Activated CD8-positive, alpha-beta memory T cell treated with anti-CD3 and anti-CD28 coated beads, Interleukin-2, amount 50 U/mL, for 48 hours (primary cell): ENCODE results near the gene RAB11FIP5.
A peak's percentile ranks its signal among the peaks of the same experiment; 100 is the strongest.
"Not testable (repeated sequence)": the region's sequence is repeated elsewhere in the genome, so short reads cannot be mapped to it uniquely, and the experiment has no call there.

Experiments used
- DNase-seq: peaks from one replicate; pipeline ENCODE4 v3.0.0-alpha.2; 2020

Gene RAB11FIP5

DNA sequence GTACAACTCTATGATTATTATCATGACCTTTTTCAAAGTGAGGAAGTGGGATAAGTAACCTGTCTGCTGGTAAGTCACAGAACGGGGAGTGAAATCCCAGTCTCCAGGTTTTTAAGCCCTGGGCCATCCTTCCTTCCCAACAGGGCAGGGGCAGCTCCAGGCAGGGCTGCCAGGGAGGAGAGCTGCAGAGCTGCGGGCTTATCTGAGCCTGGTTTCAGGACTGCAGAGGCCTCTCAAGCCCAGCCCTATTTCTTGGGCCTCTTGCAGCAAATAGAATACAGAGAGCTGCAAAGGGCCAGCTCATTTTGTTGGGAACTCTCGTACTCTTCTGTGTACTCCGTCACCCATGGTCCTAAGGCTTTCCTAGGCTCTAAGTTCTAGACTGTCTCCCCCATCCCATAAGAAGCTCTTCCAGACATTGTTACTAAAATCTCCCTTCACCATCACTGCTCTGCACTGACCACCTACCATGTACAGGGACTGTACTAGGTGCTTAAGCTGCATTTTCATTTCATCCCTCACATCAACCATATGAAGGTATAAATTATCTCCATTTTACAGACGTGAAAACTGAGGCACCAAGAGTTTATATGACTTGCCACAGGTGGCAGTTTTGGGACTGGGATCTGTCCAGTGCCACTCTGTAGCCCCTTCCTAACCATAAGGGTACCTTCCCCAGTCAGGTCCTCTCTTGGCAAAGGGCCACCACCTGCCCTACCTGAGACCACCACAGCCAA lies 3.1 kb downstream of the RAB11FIP5 start:
- DNase-seq: no peak

DNA sequence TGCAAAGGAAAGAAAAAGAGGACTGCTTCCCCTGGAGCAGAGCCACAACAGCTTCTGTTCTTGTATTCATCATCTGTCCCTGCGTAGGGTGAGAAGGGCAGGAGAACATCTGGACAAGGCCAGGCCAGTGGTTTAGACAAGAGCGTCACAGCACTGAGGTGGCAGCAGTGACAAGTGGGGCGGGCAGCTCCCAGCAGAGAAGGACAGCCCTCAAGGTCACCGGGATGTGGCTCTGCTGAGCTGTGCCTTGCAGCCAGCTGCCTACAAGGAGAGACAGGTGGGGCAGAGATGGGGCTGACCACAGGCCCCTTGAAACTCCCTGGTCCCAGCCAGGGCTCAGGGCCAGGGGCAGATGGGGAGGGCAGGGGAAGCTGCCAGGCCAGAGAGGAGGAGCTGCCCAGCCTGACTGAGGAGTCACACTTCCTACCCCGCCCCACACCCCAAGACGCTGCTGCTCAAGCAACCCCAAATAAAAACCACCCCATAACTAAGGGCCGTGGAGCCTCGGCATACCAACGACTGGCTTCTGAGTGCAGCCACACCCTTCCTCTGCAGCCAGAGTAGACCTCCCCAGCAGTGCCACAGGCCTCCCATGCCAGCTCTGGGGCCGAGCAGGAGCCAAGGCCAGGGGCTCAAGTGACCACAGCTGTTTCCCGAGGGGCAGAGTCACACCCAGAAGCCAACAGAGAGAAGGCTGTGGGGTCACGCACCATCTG lies 5.4 kb downstream of the RAB11FIP5 start:
- no peak for DNase-seq

DNA sequence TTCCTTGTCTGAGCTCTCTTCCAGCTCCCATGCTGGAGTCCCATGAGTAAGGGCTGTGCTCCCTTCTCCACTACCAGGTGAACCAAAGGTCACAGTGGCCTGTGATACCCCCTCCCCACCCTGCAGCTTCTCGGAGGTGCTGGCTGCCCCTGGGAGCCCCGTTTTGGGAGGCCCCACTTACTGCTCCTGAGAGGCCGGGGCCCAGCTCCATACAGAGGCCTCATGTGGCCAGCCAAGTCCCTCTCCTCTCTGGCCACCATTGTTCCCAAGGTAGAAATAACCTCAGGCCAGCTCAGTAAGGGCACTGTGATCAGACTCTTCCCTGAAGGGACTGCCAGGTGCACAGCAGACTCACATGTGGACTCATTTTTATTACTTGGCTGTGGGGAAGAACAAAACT lies 6.0 kb downstream of the RAB11FIP5 start:
- no peak for DNase-seq

DNA sequence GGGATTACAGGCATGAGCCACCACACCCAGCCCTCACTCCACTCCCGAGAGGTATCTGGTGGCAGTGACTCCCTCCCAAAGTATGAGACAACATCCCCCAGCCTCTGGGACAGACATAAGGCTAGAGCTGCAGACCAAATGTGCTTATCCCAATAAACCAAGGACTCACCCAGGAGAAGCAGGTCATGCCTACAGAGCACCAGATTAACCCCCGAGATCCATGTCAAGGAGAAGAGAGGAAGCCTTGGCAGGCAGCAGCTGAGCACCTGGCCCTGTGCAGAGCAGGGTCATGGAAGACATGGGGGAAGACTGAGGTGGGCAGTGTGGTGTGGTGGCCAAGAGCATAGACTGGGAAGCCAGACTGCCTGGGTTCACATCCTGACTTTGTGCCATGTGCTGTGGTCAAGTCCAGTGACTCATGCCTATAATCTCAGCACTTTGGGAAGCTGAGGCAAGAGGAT lies 7.2 kb downstream of the RAB11FIP5 start:
- no peak for DNase-seq

DNA sequence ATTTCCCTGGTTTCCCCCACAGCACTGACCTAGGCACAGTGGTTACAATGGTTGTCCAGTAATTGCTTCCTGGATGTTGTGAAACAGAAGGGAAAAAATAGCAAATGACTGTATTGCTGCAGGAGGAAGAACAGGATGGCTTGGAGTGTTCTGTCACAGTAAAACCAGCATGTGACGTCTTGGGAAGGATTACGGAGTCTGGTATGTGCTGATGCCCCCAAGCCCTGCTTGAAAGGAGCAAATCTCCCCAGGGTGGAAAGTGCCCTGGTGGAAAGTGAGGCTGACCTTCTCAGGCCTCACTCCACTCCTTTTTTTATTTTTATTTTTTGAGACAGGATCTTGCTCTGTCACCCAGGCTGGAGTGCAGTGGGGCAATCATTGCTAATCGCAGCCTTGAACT lies 7.8 kb downstream of the RAB11FIP5 start:
- no peak for DNase-seq

GRCh38 chr2:73103018-73103542 lies 9.7 kb downstream of the RAB11FIP5 start:
- no peak for DNase-seq

- DNase-seq: no peak
These were observed 11.0 kb downstream of the RAB11FIP5 start for GRCh38 chr2:73101626-73102256.

DNA sequence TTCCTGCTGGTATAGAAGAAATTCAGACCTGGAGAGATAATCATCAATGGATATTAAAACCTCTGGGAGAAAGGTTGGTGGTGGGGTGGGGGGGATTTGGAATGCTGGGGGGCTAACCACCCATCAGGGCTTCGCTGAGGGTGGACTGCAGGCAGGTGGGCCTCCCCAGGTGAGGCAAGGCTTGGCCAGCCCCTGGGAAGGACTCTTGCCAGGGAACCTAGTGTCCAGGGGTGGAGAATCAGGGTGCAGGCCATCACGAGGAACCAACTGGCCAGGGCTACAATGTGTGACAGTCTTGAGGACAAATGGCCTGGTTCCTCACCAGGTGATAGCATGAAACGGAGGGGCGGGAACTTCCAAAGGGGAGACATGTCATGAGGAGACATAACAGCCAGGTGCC lies 11.8 kb downstream of the RAB11FIP5 start:
- DNase-seq: no peak

- no peak for DNase-seq
These were observed 13.3 kb downstream of the RAB11FIP5 start for GRCh38 chr2:73099486-73099885.

- DNase-seq: no peak
These were observed 16.8 kb downstream of the RAB11FIP5 start for GRCh38 chr2:73095910-73096309.

- DNase-seq: not testable (repeated sequence)
These were observed 19.0 kb downstream of the RAB11FIP5 start for GRCh38 chr2:73093601-73094218.

DNA sequence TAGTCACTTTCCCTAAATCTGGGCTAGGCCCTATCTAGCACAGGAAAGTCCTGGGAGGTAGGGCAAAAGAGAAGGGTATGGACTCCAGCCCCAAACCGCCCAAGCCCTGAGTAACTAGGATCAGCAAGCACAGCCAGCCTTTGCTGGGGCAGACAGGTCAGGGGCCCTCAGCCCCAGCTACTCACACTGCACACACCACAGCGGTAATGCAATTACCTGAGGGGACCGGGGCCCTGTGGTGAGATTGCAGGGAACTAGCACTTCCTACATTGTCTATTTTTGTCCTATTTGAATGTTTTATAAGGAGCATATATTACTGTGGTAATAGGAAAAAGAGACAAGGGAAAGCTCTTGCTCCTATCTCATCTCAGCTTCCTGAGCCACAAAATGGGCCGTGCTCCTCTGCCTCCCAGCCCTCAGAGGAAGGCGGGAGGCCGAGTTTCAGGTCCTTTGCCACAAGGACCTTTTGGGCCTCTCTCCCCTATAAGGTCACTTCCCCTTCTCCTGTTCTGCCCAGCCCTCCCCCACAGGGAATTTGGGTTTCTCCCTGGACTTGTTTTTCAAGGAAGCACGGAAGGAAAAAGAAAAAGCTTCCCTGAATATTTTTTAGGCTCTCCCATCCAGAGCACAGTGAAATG lies 20.5 kb downstream of the RAB11FIP5 start:
- no peak for DNase-seq

- no peak for DNase-seq
These were observed 21.1 kb downstream of the RAB11FIP5 start for GRCh38 chr2:73091696-73092095.

- DNase-seq: no peak
These were observed 21.6 kb downstream of the RAB11FIP5 start for GRCh38 chr2:73091164-73091563.

DNA sequence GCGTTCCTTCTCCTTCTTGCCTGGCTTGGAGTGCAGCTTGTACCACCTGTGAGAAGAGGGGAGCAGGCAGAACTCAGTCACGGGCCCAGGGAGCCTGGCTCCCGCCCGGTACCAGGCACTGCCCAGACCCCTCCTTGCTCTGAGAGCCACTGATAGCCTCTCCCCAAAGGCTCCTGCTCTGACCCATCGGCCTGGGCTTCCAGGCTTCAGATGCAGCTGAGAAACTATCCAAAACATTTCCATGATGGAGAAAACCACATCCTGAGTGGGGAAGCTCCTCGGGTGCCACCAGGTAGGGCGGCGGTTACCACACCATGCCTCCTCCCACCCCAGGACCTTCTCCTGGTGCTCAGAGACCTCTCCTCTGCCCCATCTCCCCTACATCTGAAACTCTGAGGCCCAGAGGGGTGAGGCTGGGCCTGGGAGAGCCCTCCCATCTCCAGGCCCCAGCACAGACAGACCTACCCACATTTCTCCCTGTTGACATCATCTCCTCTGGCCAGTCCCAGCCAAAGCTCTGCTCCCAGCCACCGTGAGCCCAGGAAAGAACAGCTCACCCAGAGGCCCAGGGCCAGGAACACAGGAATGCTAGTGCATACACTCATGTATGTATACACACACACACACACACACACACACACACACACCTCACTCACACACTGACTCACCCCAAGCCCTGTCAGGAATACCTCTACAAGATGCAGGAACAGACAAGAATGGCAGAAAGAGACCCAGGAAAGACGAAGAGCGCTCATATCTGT lies 23.3 kb downstream of the RAB11FIP5 start:
- DNase-seq: no peak

- no peak for DNase-seq
These were observed 24.0 kb downstream of the RAB11FIP5 start for GRCh38 chr2:73088703-73089102.

DNA sequence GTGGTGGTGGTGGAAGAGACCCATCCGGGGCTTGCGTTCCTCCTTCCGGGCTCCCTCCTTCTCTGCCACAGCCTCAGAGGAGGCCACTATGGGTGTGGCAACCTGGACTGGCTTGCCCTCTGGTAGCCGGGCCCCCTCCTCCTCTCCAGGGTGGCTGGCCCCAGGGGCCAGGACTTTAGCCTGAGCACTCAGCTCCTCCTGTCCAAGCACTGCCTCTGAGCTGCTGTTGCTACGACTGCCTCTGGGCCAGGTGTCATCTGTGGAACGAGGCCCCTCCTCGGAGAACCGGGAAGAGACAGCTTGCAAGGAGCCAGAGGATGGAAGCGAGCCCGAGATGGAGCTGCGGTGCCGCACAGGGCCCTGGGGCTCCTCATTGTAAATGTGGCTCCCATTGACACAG lies 24.5 kb downstream of the RAB11FIP5 start:
- no peak for DNase-seq

- DNase-seq: no peak
These were observed 25.4 kb downstream of the RAB11FIP5 start for GRCh38 chr2:73087311-73087710.

DNA sequence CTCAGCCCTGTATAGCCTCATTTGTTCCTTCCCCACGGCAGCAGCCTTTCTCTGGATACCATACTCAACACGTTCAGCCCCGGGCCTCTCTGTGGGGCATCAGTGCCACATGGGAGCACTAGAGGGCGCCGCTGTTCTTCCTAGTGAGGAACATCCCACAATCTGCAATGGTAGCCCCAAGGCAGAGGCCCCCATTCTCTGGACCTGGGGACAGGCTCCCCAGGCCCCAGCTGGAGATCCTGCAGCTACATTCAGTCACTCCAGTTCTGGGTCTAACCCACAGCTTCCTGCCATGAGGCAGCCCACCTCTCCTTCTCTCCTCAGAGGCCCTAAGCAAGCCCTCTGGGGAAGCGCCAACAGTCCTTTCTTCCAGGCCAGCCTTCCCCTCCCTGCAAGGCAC lies 27.1 kb downstream of the RAB11FIP5 start:
- peak; percentile 90 for DNase-seq

DNA sequence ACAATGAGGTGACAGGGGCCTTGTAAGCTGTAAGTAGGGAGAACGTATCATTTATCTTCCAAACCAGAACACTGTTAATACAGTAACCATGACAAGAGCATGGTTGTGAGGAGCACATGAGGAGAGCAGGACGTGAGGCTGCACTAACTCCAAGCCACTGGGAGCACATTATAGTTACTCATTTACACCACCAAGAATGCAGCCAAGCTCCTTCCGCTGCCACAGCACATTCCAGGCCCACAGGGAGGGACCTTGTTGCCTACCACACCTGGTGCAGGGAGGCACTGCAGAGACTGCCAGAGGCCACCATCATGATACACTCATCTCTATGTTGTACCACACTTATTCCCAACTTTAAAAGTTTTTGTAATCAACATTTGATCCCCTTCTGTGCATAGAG lies 27.8 kb downstream of the RAB11FIP5 start:
- no peak for DNase-seq

DNA sequence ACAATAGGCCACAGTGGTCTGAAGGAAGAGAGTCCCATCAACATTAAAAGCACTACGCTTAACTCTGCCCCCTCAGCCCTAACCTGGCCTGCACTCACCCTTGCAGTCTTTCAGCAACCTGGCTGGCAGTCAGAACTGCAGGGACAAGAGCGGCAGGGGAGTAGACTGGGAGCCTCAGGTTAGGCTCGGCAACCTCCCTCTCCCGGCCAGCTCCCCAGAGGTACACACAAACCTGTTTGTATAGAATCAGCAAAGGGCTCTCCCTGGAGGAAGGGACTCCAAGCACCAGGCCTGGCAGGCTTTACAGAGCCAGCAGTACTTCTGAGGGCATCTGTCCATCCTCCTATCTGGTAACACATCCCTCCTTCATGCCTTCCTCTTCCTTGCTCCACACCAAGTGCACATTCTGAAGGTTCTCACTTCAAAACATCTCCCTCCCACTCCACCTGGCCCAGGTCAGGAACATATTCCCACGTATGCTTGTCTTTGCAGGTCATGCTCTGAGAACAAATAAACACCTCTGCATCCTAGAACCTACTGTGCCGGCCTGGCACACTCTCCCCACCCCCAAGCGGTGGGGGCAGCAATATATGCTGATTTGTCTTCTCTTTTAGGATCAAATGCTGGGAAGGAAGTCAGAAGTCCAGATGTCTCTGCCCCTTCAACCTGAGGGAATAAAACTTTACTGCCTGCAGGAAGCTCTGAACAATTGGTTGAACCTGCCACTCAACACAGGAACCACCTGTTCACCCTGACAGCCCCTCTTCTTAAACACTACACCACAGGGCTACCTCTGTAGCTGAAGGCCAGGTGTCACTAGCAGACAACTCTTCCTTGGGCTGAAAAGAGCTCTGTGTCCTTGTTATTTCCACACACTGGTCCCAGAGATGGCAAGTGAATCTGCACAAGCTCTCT lies 28.6 kb downstream of the RAB11FIP5 start:
- DNase-seq: no peak
